RWPE1 (cell line): Measurements from ENCODE around the gene CASZ1.

Experiments used
- CTCF ChIA-PET: fragments of 350-600 bp; sonication (Branson Sonifier 250); formaldehyde crosslinking; extraction: SDS; loops from one replicate; lab custom pipeline; 2021; lab: Yijun Ruan, JAX
- POLR2A ChIA-PET: fragments of 400-600 bp; formaldehyde crosslinking; extraction: SDS; loops from one replicate; lab custom pipeline; 2020; ENCODE audit warnings: antibody characterized with exemption; ENCODE audit not compliant: low non-redundant PET; lab: Yijun Ruan, JAX
- DNase-seq: peaks from one replicate; pipeline ENCODE4 v3.0.0; 2012; ENCODE audit warnings: low spot score
- H3K27ac ChIP-seq: fragments of 450-650 bp; 2 replicates; pipeline ENCODE4 v1.5.1; 2017
- TF ChIP-seq, protein P1 (sequence below): fragments of 450-650 bp; conservative IDR thresholded peaks from 2 replicates; pipeline ENCODE4 v1.5.1; 2017; ENCODE audit warnings: low read depth, mild to moderate bottlenecking

Gene CASZ1

DNA sequence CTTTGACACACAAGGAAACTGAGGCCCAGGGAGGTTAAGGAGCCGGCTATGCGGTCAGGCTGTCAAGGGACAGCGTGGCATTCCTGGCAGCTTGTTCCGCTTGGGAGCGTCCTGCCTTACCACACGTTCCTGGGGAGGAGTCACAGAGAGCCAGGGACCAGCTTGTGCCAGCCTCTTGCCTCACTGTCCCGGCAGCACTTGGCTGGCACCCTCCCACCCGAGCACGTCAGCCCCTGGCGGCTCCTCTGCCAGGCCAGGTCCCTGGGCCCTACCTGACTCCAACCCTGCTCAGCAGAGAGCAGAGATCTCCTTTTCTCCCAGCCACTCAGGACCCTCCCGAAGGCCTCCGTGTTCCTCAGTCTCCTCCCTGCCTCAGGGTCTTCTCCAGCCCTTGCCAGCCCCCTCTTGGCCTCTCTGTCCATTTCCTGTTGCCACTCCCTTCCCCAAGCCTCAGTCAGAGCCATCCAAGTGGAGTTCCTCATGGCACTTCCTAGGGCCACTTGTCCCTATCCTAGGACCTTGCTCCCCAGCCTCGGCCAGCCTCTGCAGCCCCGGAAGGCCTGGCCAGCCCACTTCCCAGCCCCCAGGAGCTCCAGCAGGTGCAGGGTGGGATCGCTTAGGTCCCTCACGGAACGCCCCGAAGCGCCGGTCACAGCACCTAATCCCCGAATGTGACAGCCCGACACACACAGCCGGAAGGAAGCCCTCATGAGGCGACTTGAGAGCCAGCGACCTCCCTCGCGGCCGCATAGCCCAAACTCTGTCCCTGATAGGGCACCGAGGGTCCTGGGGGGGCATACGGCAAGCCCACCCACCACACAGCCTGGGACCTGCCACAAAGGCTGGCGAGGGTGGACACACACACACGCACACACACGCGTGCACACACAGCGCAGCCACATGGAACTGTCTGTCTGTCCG is 130.3 kb downstream of the CASZ1 start:
- no peak for DNase-seq
- peak overlapping the region; percentile 46 for H3K27ac ChIP-seq
- TF ChIP-seq, protein P1, sequence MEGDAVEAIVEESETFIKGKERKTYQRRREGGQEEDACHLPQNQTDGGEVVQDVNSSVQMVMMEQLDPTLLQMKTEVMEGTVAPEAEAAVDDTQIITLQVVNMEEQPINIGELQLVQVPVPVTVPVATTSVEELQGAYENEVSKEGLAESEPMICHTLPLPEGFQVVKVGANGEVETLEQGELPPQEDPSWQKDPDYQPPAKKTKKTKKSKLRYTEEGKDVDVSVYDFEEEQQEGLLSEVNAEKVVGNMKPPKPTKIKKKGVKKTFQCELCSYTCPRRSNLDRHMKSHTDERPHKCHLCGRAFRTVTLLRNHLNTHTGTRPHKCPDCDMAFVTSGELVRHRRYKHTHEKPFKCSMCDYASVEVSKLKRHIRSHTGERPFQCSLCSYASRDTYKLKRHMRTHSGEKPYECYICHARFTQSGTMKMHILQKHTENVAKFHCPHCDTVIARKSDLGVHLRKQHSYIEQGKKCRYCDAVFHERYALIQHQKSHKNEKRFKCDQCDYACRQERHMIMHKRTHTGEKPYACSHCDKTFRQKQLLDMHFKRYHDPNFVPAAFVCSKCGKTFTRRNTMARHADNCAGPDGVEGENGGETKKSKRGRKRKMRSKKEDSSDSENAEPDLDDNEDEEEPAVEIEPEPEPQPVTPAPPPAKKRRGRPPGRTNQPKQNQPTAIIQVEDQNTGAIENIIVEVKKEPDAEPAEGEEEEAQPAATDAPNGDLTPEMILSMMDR = no peak
- POLR2A ChIA-PET = interaction anchor here (0.5 kb wide), 1 partner anchor 141 kb away, joined by 3 read pairs; no protein-coding TSS in a partner anchor
- CTCF ChIA-PET = no interaction called here

DNA sequence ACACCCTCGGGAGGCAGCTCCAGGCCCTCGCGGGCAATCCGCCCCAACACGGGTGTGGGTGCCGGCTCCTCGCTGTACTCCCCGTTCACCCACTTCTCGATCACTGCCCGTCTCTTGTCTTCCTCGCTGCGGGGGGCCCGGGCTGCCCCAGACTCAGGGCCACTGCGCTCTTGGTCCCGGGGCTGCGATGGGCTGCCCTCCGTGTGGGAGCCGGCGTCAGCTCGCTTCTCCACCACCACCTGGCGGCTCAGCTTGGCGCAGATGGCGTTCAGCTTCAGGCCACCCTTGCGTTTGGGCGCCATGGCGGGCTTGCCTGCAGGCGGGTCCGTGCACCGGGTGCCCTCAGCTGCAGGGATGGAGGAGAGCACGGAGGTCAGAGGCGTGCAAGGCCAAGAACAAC is 131.2 kb downstream of the CASZ1 start:
- TF ChIP-seq, protein P1 = no peak
- CTCF ChIA-PET = no interaction called here
- DNase-seq = no peak
- peak overlapping the region; percentile 46; the same call in 1 of the 2 replicates for H3K27ac ChIP-seq
- POLR2A ChIA-PET = no interaction called here

DNA sequence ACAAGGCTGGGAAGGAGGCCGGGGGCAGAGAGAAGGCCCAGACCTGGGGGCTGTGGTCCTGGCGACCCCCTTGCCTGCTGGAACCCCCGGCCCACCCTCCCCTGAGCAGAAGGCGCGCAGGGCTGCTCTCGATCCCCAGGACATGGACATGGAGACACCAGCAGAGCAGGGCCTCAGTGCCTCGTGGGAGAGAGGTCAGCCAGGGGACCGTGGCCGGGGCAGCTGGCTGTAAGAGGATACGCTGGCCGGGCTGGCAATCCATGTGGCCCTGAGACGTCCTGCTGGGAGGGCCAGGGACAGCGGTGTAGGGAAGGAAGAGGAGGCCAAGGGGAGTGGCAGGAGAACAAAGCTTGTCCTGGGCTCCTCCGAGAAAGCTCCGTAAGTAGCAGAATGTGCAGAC is 132.2 kb downstream of the CASZ1 start:
- POLR2A ChIA-PET = no interaction called here
- DNase-seq = no peak
- no peak overlapping the region for H3K27ac ChIP-seq
- TF ChIP-seq, protein P1 = no peak
- CTCF ChIA-PET = interaction anchor here (0.5 kb wide), 1 partner anchor 20 kb away, joined by 3 read pairs; no protein-coding TSS in a partner anchor

DNA sequence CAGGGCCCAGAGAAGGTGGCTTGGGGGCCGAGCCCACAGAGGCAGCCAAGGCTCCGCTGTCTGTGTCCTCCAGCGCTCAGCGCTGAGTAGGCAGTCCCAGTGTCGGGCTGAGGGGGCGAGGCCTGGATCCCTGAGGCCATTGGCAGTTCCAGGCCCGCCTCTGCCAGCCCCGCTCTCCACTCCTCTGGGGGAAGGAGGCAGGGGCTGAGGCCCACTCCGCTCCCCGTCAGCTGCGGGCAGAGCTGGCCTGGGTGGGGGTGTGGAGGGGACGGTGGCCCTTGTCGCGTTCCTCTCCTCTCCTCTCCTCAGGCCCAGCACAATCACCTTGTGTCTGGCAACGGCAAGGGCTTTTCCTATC is 132.8 kb downstream of the CASZ1 start:
- ChIA-PET CTCF (interaction anchor here (0.5 kb wide), 1 partner anchor 20 kb away, joined by 3 read pairs; no protein-coding TSS in a partner anchor), POLR2A (no interaction called here)
- peak overlapping the region; percentile 28 for H3K27ac ChIP-seq
- TF ChIP-seq, protein P1 = no peak
- no peak for DNase-seq

DNA sequence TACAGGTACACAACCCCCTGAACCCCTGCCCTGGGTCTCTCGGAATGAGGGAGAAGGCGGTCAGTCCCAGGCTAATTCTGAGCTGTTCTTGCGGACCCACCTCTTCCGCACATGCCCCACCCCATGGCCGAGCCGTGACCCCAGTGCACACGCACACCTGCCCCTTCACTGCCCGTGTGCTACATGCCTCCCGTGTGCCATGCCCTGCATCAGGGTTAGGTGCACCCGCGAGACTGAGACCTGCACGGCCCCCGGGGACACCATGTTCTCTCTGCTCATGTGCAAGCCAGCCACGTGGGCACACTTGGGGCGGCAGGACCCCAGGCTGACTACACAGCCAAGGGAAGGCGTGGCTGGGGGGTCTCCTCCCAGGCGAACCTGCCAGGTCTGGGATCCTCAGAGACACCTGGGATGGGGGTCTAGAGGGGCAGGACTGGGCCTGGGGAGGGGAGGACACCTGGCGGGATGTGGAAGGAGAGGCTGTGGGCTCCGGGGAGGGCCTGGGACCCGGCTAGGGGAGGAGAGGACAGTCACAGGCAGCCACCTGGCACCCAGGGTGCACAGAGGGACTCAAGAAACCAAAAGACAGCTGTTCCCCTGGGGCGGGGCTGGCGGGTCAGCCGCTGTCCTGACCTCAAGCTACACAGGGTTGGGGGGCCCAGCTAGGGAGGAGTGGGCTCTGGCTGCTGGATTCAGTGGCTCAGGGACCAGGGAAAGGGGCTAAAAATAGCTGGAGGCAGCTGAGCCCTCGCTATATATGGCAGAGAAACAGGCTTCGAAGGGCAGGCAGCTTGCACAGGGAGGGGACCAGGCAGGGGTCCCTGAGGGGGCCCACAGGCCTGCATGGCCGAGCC is 133.4 kb downstream of the CASZ1 start:
- TF ChIP-seq, protein P1 = no peak
- POLR2A ChIA-PET = no interaction called here
- peak overlapping the region; percentile 28 for H3K27ac ChIP-seq
- DNase-seq = no peak
- CTCF ChIA-PET = interaction anchor here (0.6 kb wide), 1 partner anchor 61 kb away, joined by 3 read pairs; no protein-coding TSS in a partner anchor

DNA sequence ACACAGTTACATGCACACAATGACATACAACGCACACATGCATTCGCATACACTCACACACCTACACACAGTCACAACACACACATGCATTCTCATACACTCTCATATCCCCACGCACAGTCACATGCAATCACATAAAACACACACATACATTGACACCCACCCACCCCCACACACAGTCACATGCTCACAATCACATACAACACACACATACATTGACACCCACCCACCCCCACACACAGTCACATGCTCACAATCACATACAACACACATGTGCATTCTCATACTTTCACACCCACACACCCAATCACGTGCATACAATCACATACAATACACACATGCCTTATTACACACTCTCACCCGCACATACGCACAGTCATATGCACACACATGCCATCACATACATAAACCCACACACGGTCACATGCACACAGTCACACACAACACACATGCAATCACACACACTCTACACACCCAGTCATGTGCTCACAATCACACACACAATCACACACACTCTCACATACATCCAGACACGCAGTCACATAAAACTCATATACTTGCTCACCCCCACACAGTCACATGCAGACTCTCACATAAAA is 134.3 kb downstream of the CASZ1 start:
- CTCF ChIA-PET = interaction anchor here (0.6 kb wide), 1 partner anchor 60 kb away, joined by 3 read pairs; no protein-coding TSS in a partner anchor
- H3K27ac ChIP-seq = no peak overlapping the region
- no peak for DNase-seq
- TF ChIP-seq, protein P1 = no peak
- POLR2A ChIA-PET = no interaction called here
